Sigmoid colon (tissue), 3 donors: ENCODE measurements around the gene MED14.

Source experiments
- POLR2A ChIP-seq, 2 donors: fragments of 450-650 bp; IDR thresholded peaks; one replicate each; pipeline ENCODE4 v1.6.1; 2016; ENCODE audit warnings: antibody characterized with exemption in 2 of 2, mild to moderate bottlenecking in 2 of 2, moderate library complexity in 2 of 2
- TF ChIP-seq, protein P1 (sequence below), 4 experiments: fragments of 450-650 bp in 3 of 4; fragments of 200-600 bp in 1 of 4; IDR thresholded peaks; one replicate each; pipeline ENCODE4 v1.5.1; 2016 to 2019; ENCODE audit warnings: antibody characterized with exemption in 4 of 4, mild to moderate bottlenecking in 3 of 4, moderate library complexity in 2 of 4

DNA sequence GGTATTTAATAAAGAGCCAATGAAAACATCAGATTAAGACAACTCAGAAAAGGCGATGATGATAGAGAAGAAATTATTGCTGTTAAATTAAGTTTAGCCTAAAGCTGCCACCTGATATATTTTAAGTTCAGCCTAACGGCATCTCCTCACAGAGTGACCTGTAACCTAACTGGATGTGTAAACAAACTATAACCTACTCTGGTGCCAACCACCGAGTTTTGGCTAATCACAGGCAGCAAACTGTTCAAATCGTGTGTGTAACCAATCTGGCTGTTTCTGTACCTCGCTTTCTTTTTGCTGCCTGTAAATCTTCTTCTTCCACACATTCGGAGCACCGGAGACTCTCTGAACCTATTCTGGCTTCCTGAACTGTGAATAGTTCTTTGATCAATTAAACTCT is 37.8 kb upstream of the MED14 start:
- TF ChIP-seq, protein P1, sequence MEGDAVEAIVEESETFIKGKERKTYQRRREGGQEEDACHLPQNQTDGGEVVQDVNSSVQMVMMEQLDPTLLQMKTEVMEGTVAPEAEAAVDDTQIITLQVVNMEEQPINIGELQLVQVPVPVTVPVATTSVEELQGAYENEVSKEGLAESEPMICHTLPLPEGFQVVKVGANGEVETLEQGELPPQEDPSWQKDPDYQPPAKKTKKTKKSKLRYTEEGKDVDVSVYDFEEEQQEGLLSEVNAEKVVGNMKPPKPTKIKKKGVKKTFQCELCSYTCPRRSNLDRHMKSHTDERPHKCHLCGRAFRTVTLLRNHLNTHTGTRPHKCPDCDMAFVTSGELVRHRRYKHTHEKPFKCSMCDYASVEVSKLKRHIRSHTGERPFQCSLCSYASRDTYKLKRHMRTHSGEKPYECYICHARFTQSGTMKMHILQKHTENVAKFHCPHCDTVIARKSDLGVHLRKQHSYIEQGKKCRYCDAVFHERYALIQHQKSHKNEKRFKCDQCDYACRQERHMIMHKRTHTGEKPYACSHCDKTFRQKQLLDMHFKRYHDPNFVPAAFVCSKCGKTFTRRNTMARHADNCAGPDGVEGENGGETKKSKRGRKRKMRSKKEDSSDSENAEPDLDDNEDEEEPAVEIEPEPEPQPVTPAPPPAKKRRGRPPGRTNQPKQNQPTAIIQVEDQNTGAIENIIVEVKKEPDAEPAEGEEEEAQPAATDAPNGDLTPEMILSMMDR (IDR thresholded peaks at IDR 0.05): no peak
- no peak for TF ChIP-seq POLR2A (IDR thresholded peaks at IDR 0.05)
